Renal cortex interstitium (tissue), 11 donors: ENCODE results near the gene MAP3K3. TPM values are rescaled to one million over a fixed set of nuclear protein-coding genes. Genes with fewer than 3 reads are reported as not detected.

ENCODE experiments used
- DNase-seq, 11 donors: peaks; one replicate each; pipeline ENCODE4 v3.0.0-alpha.2; 2013; ENCODE audit warnings: low read depth in 9 of 11, low spot score in 4 of 11; ENCODE audit errors: extremely low read depth in 1 of 11
- polyA plus RNA-seq, 3 donors: library from polyadenylated mRNA; unstranded; fragments of 120-200 nt; gene quantifications; one replicate each; pipeline ENCODE4 v1.2.1, GENCODE V29; 2013; ENCODE audit not compliant: insufficient read length in 3 of 3

The MAP3K3 gene
- polyA plus RNA-seq, 3 donors: 25.3 to 30.9 (median 29.4) TPM

DNA sequence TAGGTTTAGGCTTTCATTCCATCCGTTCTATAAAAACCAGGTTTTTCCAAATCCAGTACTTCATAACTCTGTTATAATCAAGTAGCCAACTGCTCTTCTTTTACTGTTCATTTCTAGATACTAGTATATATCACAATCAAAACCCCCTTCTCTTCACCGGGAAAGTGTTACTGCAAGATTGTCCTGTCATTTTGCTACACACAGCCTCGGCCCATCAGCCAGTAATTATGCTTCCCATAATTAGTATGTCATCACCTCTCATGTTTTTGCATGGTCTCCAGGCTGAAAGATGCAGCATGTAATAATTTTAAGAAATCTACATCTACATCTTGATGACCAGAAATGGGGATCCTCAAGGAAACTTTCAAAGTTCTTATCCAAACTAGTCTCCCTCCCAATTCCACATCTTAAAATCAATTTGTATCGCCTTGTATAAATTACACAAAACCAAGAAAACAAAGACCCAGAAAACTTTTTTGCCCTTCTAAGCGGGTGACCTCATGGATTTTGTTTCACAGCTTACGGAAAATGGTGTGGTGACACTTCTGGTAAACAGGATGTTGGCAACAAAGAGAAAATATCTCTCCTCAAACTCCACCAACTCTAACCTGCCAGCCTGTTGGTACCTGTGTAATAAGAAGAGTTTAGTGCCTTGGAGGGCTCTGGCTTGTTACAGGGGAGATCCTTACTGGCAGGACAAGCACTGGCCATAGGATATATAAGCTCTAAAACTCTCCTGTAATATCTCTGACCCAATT is 12.2 kb upstream of the MAP3K3 start:
- DNase-seq: no peak

DNA sequence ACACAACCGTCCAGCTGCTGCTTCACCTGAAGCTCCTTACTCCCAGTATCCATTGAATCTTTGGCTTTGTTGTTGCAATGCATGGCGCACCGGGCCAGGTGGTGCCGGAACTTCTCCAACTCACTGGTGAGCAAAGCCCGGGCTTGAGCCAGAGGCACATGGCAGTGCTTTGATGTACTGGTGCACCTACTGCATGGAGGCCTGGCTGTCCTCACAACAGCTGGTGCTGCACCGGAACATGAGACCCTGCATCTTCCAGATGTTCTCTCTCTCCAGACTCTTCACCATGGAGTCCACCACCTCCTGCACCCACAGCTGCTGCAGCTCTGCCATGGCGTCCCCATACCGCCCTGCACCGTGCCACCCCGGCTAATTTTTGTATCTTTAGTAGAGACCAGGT is 11.4 kb upstream of the MAP3K3 start:
- DNase-seq: no peak

DNA sequence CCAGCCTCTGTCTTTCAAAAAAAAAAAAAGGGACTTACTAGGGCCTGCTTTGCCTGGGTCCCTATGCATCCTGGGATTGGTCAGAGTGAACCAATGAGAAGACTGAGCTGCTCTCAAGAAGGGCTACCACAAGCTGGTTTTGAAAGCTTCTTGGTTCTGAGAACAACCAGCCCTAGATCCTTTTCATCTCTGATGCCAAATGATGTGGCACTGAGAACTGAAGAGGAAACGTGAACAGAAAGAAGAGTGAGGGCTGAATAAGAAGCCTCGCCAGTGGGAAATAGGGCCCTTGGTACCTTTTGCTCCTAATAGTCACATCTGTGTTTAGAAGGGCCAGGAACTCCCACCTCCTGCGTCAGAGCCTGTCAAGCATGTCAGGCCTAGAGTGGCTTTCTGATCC is 10.9 kb upstream of the MAP3K3 start:
- DNase-seq: no peak

DNA sequence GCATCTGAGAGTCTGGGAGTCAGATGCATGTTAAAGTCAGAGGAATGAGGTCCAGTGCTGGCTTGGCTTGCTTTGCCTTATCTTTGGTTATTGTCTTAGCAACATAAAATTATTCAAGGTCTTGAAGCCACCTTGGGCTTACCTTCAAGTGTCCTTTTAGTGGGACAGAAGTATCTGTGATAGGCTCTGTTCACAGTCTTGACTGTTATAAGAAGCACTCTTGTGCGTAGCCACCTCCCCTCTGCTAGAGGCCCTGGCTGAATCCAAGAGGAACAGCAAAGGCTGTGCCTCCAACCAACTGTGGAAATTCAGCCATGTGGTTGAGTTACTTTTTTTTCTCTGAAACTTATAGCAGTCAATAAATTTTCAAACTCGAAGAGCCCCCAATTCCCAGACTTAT is 8.6 kb upstream of the MAP3K3 start:
- DNase-seq: no peak

DNA sequence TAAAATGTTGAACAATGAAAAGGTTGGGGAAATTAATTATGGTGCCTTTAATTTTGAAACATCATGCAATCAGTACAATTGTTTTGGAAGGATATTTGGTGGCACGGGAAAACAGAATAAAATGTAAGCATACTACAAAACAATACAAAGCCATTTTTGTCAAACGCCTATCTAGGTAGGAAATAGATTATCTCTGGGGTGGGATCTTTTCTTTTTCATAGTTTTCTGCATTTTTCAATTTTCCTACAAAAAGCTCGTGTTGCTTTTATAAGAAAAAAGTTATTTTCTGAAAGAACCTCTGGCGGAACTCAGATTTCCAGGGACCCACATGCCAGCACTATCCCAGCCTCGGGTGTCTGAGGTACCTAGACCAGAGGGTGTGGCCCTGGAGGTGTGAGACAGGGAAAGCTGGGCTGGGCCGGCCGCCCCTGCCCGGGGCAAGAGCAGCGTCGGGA is 961 bp upstream of the MAP3K3 start:
- DNase-seq: no peak

DNA sequence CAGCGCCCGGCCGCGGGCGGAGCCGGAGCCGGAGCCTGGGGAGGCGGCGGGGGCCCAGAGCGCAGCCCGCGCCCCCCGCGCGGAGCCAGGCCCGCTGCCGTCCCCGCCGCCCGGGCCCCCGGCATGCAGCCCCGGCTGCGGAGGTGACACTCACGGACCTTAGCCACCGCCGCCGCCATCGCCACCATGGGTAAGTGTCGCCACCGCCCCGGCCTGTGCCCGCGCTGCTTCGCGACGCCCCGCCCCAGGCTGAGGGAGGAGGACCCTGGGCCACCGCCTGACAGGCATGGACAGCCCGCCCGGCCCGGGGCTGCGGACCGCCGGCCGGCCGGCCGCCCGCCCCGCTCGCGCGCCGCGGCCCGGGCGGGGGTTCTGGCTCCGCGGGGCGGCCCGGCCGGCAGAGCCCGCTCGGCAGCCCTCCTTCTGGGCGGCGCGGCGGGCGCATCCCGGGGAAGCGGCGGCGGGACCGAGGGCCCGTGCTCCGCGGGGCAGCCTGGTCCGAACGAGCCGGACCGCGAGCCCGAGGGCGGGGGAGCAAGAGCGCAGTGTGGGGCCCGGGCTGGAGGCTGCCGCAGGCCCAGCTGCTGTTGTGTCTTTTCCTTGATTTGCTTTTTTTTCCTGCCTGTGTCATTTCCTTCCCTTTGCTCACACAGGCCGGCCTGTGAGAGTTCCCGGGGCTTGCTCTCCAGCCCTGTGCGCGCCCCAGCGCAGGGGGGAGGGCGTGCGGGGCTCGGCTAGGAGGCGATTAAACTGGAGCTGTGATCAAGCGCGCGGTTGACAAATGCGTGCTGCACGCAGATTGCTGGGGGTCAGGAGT is 565 bp downstream of the MAP3K3 start:
- peak in 4 of 11 donors; percentile 28 to 57 (median 51) for DNase-seq

DNA sequence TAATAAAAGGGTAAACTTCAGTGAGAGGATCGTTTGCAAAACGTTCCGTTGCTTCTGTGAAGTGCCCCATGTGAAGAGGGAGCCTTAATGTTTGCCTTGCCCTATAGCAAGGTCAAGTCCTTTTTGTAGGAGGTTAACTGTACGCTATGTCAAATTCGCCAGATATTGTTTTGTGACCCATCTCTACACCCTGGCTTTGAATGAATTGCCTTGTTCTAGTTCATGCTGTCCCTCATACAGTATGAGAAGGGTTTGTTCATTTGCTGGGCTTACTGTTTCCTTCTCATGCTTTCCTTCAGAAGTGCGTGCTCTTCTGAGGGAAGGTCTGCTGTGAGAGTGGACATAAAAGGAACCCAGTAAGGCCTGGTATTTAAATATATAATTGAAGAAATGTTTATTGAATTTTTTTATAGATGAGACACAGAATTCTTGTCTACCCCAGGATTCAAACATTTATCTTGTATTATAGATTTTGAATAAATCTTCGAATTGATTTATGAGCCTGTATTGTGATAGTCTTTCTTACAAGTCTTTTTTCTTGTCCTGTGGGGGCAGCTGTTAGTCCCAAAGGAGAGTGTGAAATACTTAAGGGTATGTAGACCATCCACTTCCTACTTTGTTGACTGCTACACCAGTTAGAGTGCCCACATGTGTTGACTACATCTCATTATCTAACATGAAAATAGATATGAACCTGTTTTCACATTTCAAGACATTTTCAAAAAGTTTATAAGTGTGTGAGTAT is 1.7 kb downstream of the MAP3K3 start:
- no peak for DNase-seq

DNA sequence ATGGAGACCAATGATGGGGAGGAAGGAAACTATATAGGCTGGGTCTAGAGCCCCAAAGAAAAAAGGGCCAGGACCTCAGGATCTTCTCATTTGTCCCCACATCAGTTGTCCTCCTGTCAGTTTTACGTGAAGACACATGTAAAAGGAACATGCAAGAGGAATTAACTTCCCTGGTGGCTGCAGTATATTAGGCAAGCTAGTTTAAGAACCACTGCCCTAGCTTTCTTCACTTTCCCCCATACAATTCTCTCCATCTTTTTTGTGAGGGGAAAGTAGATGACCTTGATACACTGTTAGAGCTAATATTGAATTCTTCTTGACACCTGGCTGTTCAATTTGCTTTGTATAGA is 2.3 kb downstream of the MAP3K3 start:
- DNase-seq: no peak

DNA sequence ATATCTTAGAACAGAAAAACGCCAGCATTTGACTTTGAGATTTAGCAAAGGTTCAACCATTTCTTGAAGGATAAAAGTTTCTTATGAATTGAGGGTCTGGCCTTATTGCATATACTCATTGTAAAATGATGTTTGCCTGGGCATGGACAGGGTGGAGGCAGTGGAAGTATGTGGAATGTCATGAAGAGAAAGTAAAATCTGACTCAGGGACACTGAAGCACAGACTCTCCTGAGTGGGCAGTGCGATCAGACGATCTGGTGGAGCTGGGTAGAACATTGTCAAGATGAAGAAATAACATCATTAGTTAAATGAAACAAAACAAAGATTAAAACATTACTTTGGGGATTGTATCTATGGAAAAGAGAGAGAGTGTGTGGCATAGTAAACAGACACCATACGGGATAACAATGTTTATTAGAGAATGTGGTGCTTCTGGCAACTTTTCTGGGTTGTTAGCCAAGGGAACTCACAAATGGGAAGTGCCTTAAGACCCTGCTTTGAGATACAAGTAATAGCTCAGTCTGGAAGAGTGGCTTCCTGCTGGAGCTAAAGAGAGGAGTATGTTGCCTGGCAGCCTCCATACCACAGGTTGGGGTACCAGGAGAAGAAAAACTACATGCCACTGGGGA is 4.4 kb downstream of the MAP3K3 start:
- DNase-seq: no peak

DNA sequence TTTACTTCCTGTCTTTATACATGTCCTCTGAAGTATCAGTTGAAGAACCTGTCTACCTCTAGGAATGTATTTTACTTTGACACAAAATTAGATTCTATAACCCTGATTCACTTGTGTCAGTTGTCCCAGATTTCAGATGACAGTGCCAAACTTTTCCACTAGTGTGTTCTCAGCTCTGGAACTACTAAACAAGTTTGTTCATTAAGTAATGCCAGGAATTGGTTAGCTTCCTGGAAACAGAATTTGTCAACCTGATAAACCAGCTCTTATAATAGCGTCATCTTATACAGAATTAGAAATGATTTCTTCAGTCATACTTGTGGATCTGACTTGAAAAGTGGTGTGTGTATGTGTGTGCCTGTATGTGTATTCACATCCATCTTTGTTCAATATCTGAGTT is 7.4 kb downstream of the MAP3K3 start:
- no peak for DNase-seq

DNA sequence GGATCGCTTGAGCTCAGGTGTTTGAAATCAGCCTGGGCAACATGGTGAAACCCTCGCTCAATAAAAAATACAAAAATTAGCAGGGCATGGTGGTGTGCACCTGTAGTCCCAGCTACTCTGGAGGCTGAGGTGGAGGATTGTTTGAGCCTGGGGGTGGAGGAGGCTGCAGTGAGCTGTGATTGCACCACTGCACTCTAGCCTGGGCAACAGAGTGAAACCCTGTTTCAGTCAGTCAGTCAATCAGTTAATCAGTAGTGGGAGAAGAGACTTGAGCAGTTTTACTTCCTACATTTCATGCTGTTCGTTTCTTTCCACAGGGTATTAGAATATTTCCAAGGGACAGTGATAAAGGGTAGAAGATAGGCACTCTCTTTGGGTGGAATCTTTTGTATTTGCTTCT is 8.8 kb downstream of the MAP3K3 start:
- DNase-seq: no peak

DNA sequence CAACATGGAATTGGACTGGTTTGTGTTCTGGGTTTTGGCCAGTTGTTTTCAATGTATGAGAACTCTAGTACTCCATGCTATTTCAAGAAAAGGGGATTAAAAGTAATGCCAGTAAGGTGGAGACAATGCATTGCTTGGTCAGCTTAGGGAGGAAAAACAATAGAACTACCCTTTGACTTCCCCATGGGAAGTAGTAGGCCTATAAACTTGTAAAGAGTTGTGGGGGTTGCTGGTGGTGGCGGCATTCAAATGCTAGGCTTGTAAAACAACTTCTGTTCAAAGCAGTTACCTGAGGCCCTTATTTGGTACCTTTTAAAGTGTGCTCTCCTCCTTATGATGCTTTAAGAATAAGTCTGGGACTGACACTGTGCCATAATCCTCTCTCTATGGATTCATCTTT is 9.4 kb downstream of the MAP3K3 start:
- no peak for DNase-seq

DNA sequence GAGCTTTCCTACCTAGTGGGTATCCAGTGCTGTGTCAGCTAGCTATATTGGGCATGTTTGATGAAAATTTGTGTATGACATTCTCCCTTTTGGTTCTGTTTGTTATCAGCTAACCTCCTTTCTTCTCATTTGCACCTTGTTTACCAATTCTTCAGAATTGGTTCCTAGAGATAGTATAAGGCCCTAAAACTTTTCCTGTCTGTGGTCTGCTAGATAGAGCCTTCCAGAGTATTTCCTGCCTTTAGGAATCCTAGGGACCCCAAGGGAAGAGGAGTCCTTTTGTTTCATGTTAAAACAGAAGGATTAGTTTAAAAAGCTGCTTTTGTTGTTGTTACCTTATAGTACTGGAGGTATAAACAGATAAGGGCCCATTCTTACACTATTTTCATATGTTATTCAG is 11.5 kb downstream of the MAP3K3 start:
- no peak for DNase-seq

DNA sequence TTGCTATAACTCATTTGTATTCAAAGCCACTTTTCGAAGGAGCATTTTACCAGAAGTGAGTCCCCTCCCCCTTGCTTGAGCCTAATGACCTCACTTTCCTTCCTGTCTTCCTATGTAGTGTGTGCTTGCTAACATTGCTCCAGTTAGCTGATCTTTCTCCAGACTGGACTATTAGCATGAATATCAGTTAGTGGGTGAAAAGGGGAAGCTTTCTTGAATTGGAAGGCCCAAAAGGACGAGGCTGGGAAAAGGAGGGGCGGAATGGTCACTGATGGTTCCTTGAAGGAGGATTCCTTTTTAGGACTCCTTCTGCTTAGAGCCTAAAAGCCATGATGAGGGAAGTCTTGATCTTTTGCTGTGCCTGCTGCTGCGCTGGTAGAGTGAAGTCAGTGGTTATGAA is 11.9 kb downstream of the MAP3K3 start:
- no peak for DNase-seq

DNA sequence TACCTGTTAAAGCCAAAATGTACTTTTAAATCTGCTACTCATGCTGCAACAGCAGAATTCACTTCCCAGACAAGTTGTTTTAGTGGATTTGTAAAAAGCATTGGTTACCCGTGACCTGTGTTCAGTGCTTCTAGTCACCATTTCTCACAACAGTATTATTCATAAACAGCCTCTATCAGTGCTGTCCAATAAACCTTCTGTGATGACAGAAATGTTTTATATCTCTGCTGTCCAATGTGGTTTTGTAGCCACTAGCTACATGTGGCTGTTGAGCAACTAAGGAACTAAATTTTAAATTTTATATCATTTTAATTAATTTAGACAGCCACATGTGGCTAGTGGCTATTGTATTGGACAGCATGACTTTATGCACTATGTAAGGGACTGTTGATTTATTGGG is 12.6 kb downstream of the MAP3K3 start:
- no peak for DNase-seq

DNA sequence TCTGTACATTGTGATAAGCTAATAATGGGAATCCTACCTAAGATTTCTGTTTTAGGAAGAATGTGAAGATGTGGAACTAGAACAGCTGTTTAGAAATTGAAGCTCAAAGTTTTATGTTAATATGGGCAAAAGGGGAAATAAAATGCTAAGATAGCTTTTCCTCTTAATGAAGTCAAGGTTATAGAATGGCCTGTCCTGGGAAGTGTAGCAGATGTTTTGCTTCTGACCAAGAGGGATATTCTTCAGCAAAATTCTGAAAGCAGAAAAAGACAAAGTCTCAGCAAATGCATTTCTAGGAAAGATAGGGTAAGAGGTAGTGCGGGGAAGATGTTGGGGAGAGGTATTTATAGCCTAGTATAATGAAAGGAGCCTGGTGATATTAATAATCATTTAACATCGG is 13.1 kb downstream of the MAP3K3 start:
- no peak for DNase-seq

DNA sequence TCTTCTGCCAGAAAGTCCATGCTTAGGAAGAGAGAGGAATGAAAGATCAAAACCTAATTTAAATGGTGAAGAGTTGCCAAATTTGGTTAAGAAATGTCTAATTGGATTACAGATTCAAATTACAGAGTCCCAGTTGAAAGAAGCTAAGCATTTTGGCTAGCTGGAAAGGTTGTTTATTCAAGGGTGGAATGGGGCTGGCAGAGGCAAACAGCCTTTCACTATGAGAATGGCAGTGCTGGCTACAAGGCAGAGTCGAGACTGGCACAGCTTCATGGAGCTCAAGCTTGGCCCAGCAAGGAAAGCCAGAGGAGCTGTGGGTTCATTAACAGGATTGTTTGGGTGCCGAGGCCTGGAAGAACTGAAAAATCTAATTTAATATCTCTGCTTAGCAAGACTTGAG is 13.6 kb downstream of the MAP3K3 start:
- no peak for DNase-seq

DNA sequence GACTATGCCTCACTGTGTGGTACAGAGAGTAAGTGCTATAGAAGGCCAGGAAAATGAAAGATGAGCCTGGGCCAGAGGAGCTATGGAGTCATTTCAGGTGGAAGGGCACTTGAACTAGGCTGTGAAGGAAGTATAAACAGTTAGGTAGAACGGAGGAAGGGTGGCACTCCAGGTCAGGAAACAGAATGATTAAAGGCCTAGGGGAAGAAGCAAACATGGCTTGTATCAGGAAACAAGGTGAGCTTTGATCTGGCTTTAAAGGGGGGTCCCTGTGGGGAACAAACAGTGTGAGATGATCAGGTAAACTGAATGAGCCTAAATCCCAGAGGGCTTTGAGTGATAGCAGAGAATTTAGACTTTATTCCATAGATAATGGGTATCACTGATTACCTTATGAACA is 16.9 kb downstream of the MAP3K3 start:
- DNase-seq: no peak

DNA sequence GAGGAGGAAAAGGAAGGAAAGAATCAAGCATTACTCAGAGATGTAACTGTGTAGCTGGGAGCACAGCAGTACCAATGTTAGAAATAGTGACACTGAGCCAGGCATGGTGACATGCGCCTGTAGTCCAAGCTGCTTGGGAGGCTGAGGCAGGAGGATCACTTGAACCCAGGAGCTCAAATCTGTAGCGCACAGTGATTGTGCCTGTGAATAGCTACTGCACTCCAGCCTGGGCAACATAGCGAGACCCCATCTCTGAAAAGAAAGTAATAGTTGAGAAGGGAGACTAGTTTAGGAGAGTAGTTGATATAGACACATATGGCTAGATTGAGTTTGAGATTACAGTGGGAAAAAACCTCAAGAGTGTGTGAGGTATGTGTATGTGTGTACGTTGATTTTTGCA is 17.8 kb downstream of the MAP3K3 start:
- no peak for DNase-seq
